Heart left ventricle (tissue), 13 donors: ENCODE measurements around the gene TSPY2.
"Not testable (repeated sequence)": the region's sequence is repeated elsewhere in the genome, so short reads cannot be mapped to it uniquely, and the experiment has no call there.

Experiments used
- POLR2A ChIP-seq, 2 donors: fragments of 450-650 bp; IDR thresholded peaks; one replicate each; pipeline ENCODE4 v1.6.1; 2017; ENCODE audit warnings: antibody characterized with exemption in 2 of 2, mild to moderate bottlenecking in 2 of 2, moderate library complexity in 2 of 2
- TF ChIP-seq, protein P1 (sequence below), 12 donors: fragments of 200-600 bp; sonication (generic) in 4 of 12; IDR thresholded peaks; one replicate each; pipeline versions ENCODE4 v1.5.0 to v1.8.0; 2018 to 2022; ENCODE audit warnings: antibody characterized with exemption in 12 of 12, mild to moderate bottlenecking in 5 of 12
- donor health status: ischemic (EF 13 %, LVEDD 7.1; RV severe dilation, severe dysfunction).
- donor health status: DM: no; HTN: yes; CAD: no.
- donor health status: DM: no; HTN: no; CAD: no.
- donor health status: ischemic (EF 25% LVEDD 6.9; RV normal size, moderate dysfunction).
- donor health status: ischemic (EF 25% LVEDD 5.7; RV mildly dilated, moderate dysfunction).
- donor health status: ischemic (EF 35%, LVEDD 5.7; RV mildly dilated, moderate dysfunction).
- donor health status: nonischemic (EF 11% LVEDD 7.7; RV severe dilation, severe dysfunction).
- donor health status: DM: yes; HTN: yes; CAD: no.
- donor health status: PGD.
- donor health status: ischemic (EF 29% LVEDD 5.4; RV normal size, mild dysfunction).
- donor health status: nonischemic (EF 23%, LVEDD 6.1; RV moderate dilation, normal function).

DNA sequence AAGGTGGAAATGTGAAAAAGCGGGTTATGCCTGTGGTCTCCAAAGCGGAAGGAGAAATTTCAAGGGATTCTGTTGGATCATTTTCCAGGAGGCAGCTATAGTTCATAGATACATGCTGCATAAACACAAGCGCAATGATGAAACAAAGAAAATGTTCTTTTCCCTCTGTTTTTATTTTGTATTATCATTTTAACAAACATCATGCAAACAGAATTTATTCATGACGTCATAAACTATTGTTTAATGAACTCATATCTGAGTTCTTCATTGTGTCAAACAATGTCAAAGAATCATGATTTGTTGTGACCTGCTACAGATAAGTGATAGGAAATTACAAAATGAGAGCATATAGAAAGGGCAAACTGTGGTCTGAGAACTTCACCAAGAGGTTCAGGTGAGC, 23.8 kb downstream of the TSPY2 start:
- TF ChIP-seq, protein P1, sequence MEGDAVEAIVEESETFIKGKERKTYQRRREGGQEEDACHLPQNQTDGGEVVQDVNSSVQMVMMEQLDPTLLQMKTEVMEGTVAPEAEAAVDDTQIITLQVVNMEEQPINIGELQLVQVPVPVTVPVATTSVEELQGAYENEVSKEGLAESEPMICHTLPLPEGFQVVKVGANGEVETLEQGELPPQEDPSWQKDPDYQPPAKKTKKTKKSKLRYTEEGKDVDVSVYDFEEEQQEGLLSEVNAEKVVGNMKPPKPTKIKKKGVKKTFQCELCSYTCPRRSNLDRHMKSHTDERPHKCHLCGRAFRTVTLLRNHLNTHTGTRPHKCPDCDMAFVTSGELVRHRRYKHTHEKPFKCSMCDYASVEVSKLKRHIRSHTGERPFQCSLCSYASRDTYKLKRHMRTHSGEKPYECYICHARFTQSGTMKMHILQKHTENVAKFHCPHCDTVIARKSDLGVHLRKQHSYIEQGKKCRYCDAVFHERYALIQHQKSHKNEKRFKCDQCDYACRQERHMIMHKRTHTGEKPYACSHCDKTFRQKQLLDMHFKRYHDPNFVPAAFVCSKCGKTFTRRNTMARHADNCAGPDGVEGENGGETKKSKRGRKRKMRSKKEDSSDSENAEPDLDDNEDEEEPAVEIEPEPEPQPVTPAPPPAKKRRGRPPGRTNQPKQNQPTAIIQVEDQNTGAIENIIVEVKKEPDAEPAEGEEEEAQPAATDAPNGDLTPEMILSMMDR (IDR thresholded peaks at IDR 0.05) = not testable (repeated sequence)
- not testable (repeated sequence) for TF ChIP-seq POLR2A (IDR thresholded peaks at IDR 0.05)
